ENCODE measurements around the gene SHROOM3.
A peak's percentile ranks its signal among the peaks of the same experiment; 100 is the strongest.
"Not testable (repeated sequence)": the region's sequence is repeated elsewhere in the genome, so short reads cannot be mapped to it uniquely, and the experiment has no call there.

The SHROOM3 gene

DNA sequence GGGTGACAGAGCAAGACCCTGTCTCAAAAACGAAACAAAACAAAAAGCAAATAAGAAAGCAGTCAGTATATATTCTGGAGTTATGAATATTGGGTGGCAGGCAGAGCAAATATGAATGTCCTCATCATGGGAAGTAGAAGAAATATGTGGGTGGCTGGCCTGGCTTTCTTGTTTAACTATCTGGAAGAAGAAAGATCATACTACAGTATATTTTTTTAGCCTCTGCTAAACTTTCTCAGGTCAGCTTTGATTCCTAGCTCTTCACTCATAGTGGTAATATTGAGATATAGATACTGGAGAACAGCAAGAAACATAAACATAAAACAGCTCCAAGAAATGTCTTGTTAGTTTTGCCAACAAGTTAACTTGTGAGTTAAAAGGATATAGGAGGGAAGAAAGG, 270.4 kb downstream of the SHROOM3 start:
- intact Hi-C loops (cut with DNase I): no loop called here
- DNase-seq: peak in 1 of 10 donors; percentile 11

DNA sequence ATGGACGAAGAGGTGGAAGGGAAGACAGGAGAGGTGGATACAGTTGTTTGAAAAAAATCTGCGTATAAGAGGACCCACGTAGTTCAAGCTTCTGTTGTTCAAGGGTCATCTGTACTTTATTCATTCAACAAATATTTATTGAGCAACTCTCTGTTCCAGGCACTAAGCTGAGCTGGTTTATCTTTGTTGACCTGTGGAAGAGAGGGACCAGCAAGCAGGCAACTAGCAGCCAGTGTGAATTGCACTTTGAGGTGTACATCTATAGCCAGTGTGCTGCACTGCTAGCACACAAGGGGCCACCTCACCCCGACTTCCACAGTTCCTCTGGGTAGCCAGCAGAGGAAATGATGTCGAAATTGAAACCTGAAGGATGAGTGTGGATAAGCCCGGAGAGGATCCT, 271.6 kb downstream of the SHROOM3 start:
- intact Hi-C loops (cut with DNase I): no loop called here
- DNase-seq: peak in 1 of 10 donors; percentile 28

DNA sequence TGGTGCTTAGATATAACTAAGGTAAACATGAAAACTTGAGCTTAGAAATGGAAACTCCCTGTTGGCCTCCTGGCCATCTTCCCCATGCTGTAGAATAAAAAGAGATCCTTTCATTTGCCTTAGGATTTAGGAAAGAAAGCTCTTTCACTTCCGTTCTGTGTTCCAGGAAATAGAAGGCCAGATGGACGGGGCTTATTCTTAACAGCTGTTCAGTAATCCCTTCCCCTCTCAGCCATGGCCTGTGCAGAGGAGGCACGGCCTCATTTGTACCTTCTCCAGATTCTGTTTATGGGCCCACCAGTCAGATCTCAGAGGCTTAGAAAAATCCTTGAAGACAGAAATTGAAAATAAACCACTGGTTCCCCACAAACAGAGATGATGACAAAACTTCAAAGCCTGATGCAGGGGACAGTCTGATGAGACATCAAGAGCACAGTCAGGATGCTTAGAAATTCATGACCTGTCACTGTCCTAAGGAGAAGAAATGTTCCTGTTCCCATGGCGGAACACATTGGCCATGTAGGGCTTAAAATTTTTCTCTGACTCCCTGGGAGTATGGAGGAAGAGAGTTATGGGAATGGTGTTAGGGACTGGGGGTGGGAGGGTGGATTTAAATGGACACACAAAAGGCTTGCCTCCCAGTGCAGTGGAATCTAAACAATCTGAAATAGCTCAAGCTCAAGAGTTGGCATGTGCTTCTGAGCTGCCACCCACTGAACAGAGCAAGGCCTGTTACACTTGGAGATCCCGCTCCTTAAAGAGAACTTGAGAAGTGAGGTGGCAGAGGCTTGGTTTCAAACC, 274.1 kb downstream of the SHROOM3 start:
- intact Hi-C loops (cut with DNase I): no loop called here
- peak in 5 of 10 donors; percentile 23 to 83 (median 49) for DNase-seq

DNA sequence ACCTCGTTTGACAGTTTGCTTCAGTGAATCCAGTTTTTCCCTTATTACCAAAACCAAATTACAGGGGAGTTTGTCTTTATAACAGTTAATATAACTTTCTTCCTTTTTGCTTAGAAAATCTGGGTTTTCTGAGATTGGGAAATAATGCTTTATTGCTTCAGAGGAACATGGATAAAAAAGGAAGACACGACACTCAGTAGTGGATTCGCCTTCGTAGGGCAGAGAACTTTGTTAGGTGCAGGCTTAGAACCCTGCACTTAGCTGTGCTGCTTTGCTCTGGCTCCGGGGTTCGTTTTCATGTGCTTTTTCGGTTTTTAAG, 274.7 kb downstream of the SHROOM3 start:
- intact Hi-C loops (cut with DNase I): no loop called here
- no peak for DNase-seq

DNA sequence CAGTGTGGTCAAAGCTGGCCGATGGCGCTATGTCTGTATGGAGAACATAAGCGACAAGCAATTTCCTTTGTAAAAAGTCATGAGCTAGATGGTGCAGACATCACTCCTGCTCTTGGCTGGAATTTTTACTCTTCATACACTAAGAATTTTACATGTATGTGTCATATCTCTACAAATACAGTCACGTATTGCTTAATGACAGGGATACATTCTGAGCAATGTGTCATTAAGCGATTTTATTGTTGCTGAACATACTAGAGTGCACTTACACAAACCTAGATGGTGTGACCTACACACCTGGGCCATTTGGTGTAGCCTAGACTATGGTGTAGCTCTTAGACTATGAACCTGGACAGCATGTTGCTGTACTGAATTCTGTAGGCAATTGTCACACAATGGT, 277.5 kb downstream of the SHROOM3 start:
- DNase-seq: no peak
- intact Hi-C loops (cut with DNase I): no loop called here

DNA sequence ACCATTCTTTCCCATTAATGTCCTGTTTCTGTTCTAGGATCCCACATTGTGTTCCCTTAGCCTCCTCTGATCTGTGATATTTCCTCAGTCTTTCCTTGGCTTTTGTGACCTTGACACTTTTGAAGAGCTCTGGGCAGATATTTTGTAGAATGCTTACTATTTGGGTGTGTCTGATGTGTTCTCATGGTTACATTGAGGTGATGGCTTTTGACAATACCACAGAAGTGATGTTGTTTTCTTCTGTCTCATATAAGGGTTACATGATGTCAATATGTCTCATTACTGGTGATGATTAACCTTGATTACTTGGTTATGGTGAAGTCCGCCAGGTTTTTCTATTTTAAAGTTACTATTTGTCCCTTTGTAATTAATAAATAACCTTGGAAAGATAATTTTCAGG, 279.2 kb downstream of the SHROOM3 start:
- DNase-seq: no peak
- intact Hi-C loops (cut with DNase I): no loop called here

DNA sequence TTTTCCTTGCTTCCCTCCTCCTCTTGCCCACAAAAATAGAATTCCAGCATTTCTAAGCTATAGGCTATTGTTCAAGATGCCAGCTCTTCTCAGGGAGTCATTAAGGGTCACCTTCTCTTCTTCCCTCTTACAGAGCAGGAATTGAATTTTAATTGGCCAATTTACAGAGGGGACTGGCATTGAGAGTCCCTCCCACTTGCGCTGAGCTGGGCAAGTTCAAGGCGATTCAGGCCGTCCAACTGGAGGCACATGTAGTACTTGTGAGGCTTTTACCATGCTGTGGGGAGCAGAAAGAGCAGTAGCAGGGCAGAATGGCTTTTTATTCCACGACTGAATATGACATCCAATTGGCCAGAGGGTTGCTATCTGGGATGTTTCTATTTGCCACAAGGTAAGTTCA, 281.0 kb downstream of the SHROOM3 start:
- intact Hi-C loops (cut with DNase I): no loop called here
- peak in 2 of 10 donors; percentile 48 to 69 for DNase-seq

DNA sequence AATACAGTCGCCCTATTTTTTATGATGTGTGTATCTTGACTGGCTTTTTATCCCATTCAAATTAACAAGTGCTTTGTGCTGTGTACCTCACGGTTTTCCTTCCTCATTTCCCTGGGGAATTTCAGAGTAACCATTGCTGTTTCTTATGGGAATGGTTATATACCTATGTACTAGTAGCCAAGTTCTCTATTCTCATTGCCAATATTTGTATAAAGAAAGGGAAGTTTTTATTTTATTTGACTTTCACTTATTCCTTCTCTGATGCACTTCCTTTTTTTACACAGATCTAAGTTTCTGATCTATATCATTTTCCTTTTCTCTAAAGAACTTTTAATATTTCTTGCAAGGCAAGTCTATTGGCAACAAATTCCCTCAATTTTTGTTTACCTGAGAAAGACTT, 281.6 kb downstream of the SHROOM3 start:
- intact Hi-C loops (cut with DNase I): no loop called here
- no peak for DNase-seq

DNA sequence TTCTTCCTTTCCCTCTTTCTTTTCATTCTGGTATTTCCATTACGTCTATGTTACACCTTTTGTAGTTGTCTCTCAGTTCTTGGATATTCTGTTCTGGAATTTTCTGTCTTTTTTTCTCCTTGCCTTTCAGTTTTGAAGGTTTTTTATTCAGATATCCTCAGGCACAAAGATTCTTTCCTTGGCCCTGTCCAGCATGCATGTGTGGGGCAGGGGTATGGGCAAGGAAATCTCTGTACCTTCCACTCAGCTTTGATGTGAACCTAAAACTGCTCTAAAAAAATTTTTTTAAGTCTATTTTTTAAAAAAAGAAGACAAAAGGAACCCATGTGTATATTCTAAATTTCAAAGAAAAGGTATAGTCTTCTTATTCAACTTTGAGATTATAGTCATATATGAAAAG, 282.4 kb downstream of the SHROOM3 start:
- peak in 1 of 10 donors; percentile 14 for DNase-seq
- intact Hi-C loops (cut with DNase I): no loop called here

DNA sequence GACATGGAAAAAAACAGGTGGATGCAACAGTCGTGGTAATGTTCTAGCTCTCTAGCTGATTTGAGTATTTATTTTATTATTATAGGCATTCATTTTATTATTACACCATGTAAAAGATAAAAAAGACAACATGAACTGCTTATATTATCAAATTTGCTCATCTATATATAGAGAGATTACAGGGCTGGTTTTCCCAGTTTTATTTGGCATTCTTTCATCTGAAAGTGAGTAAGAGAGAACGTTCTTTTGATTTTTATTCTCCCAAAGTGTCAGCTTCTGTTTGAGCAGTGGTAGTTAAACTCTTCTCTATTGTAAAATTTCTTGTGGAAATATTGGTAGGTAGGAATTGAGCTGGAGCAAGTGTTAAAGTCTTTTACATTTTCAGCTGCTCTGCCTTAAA, 283.0 kb downstream of the SHROOM3 start:
- intact Hi-C loops (cut with DNase I): no loop called here
- DNase-seq: no peak

DNA sequence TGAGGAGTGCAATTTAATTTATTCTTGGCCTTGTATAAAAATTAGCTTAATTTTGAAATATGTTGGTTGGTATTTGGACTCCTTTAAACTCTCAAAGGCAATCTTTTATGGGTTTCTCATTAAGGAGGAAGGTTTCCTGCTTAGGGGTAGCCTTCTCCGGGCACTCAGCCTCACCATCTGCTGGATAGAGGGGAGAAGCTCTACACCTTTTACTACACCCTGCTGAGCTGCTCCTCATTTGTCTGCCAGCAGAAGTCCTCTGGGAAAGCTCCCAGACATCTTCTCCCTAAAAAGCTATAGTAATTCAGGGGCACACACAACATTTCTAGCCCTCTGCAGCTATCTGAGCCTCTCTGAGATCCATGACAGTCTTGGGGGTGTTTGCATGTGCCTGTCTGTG, 283.8 kb downstream of the SHROOM3 start:
- intact Hi-C loops (cut with DNase I): no loop called here
- peak in 1 of 10 donors; percentile 46 for DNase-seq

DNA sequence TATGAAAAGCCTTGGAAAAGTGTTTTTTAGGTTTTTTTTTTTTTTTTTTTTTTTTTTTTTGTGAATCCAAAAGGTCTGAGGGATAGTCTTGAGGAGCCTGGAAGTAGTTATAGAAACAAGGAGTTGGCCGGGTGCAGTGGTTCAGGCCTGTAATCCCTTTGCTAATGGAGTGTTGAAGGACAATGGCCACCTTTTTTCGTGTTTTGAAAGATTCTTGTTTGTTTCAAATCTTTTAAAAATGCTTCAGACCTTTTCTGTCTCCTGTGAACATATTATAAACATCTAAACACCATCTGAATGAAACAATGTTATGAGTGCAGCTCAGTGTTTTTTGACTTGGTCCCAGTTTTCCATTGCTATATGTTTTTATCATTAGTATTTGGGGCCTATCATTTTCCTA, 285.1 kb downstream of the SHROOM3 start:
- intact Hi-C loops (cut with DNase I): no loop called here
- DNase-seq: no peak

DNA sequence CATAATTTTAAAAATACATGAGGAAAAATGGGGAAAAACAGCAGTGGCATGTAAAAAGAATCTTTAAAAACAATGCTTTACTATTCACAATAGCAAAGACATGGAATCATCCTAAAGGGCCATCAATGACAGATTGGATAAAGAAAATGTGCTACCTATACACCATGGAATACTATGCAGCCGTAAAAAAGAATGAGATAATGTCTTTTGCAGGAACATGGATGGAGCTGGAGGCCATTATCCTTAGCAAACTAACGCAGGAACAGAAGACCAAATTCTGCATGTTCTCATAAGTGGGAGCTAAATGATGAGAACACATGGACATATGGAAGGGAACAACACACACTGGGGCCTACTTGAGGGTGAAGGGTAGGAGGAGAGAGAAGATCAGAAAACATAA, 287.1 kb downstream of the SHROOM3 start:
- DNase-seq; intact Hi-C loops (cut with DNase I): not testable (repeated sequence)

DNA sequence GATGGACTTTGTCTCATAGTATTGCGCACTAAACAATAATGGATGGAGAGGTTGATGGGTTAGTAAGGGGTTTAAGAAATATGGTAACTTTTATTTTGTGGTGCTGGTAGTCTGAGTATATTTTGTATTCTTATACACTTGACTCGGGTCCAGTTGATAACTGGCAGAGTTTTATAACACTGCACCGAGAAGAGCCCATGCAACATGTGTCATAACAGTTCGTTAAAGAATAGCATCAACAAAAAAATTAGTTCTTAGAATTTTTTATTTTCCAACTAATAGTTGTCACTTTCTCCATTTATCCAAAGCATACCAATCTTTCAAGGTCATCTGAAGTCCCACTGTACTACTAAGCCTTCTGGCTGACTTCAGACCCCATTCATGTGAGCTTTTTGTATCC, 287.8 kb downstream of the SHROOM3 start:
- no peak for DNase-seq
- intact Hi-C loops (cut with DNase I): no loop called here

DNA sequence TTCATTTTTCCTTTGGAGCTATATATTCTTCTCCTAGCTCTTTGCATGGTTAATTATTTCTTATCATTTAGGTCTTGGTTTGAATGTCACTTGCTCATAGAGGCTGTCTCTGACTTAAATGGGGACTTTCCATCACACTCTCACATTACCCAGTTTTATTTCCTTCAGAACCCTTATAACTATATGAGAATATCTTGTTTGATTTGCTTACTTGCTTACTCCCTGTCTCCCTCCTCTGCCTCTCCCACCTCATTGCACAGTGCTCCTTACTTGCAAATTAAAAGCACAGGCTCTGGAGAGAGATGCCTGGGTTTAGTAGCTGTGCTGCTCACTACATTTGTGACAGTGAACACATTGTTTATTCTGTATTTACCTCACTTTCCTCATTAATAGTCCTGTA, 288.3 kb downstream of the SHROOM3 start:
- DNase-seq: no peak
- intact Hi-C loops (cut with DNase I): no loop called here

DNA sequence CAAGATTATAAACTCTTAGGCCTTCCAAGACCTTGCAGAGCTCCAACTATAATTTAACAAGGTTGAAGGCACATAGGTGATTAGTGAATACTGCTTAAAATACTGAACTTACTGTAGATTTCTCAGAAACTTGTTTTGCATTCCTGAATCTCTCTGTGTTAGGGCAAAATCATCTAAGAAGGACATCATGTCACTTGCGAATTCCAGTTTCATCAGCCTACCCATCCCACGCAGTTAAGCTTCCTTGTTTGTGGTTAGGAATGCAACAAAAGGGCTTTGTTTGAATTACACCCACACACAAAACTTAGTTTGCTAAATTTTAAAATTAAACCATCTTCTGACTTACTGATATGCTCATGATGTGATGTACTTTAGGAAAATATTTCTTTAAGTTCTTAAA, 288.9 kb downstream of the SHROOM3 start:
- DNase-seq: no peak
- intact Hi-C loops (cut with DNase I): no loop called here

DNA sequence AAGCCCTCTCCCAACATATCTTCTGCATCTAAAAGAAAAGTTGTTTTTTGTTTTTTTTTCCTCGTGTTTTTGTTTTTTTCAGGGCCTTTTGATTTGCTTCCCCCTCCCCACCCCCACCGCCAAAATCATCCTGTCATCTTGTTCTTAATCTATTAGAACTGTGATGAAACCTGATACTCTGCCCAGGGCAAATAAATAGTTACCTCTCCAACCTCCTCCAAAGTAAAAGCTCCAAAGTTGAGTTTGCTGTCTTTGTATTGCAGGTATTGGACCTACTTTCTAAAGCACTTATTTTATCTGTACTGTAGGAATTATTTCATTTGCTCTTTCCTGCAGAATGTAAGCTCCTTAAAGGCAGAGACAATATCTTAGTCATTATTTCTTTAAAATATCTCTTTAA, 290.0 kb downstream of the SHROOM3 start:
- intact Hi-C loops (cut with DNase I): no loop called here
- no peak for DNase-seq

DNA sequence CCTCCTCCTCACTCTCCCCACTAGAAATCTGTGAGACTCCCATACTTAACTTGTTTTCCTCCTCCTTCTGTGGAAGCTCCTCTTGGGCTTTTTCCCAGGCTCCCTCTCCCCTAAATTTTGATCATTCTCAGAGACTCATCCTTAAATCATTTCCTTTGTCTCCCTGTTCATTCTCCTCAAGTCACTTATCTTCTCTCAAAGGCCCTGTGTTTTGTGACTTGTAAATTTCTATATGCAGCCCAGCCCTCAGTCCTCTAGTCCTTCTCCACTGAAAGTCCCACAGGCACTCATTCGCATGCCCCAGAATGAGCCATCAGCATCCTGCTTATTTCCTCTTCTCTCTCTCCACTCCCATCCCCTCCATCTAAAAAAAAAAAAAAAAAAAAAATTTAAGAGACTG, 291.1 kb downstream of the SHROOM3 start:
- intact Hi-C loops (cut with DNase I): no loop called here
- DNase-seq: no peak

DNA sequence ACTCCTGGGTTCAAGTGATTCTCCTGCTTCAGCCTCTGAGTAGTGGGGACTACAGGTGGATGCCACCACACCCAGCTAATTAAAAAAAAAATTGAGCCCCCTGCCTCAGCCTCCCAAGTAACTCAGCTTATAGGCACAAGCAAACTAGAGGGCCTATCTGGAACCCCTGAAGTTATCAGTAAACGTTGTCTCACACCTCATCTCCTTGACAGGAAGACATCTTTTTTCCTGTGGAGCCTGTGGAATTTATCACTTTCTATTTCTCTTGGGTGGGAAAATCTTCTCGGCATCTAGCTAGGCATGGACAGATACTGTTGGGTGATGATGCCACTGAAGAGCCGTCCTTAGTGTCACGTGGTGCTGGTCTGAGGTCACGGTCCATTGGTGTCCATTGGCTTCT, 291.6 kb downstream of the SHROOM3 start:
- intact Hi-C loops (cut with DNase I): no loop called here
- peak in 1 of 10 donors; percentile 29 for DNase-seq

DNA sequence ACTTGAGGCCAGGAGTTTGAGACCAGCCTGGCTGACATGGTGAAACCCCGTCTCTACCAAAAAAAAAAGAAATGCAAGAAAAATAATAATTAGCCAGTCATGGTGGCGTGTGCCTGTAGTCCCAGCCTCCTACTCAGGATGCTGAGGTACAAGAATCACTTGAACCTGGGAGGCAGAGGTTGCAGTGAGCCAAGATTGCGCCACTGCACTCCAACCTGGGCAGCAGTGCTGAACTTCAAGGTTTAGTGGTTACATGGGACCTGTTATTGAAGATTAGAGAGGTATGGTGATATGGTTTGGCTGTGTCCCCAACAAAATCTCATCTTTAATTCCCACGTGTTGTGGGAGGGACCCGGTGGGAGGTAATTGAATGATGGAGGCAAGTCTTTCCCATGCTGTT, 292.9 kb downstream of the SHROOM3 start:
- intact Hi-C loops (cut with DNase I): not testable (repeated sequence)
- DNase-seq: peak in 1 of 10 donors; percentile 11

DNA sequence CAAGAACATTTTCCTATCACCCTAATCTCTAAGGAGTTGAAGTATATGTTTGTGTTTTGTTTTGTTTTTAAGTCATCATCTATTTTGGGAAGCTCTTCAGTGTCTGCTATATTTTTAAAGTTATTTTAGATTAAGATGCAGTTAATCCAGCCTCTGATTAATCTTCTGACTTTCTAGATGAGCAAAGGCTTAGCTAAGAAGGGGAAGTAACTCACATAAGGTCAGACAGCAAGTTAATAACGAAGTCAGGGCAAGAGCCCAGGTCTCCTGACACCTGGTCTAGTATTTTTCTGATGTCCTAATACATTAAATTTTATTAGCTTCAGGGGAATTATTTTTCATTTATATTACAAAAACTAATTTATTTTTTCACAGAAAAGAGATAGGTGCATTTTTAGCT, 294.4 kb downstream of the SHROOM3 start:
- intact Hi-C loops (cut with DNase I): no loop called here
- DNase-seq: no peak

DNA sequence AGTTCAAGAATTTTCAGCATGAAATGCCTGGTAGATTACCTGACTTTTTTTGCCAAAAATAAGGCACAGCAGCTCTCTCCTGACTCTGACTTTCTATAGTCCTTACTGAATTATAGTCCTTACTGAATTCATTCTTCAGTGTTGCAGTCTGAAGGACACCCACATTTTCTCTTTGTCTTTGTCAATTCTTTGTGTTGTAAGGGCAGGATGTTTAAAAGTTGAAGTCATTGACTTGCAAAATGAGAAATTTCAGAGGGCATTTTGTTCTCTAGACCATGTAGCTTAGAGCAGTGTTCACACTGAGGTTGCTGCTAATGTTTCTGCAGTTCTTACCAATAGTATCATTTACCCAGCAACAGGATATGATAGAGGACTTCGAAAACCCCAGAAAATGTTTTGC, 295.0 kb downstream of the SHROOM3 start:
- intact Hi-C loops (cut with DNase I): no loop called here

DNA sequence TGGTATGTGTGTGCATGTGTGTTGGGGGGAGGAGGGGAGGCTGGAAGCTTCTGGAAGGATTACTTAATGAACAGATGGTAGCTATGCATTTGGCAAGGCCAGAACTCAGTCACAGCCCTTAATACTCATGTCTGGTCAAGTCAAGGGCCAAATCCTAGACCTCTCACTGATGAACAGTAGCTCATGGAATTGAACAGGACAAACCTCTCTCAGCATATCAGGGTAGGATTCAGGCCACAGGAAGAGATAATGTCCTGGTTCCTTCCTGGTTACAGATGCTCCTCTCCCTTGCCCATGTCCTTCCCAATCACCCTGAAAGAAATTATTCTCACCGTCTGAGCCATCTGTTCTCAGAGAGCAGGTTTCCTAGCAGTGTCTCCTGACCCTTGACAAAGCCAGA, 297.2 kb downstream of the SHROOM3 start:
- DNase-seq: no peak
- intact Hi-C loops (cut with DNase I): no loop called here

More for the DNA sequence above, 295.0 kb downstream of the SHROOM3 start:
- DNase-seq: no peak
